IPS-20b (cell line): ENCODE results near the gene SCP2.

ENCODE experiments used
- H3K27ac ChIP-seq: one replicate; pipeline ENCODE4 v1.5.1; 2013; ENCODE audit warnings: low read length
- H3K27me3 ChIP-seq: 2 replicates; pipeline ENCODE4 v1.6.1; 2013; ENCODE audit warnings: mild to moderate bottlenecking, low read length, inconsistent platforms; ENCODE audit not compliant: insufficient read depth
- H3K36me3 ChIP-seq: 2 replicates; pipeline ENCODE4 v1.6.1; 2013; ENCODE audit warnings: low read depth, mild to moderate bottlenecking, inconsistent platforms, low read length, moderate library complexity; ENCODE audit not compliant: insufficient read depth
- H3K4me1 ChIP-seq: 2 replicates; pipeline ENCODE4 v1.6.1; 2013; ENCODE audit warnings: mild to moderate bottlenecking, control low read depth, inconsistent platforms, low read length, moderate library complexity; ENCODE audit not compliant: insufficient read depth
- H3K4me3 ChIP-seq: 2 replicates; pipeline ENCODE4 v1.5.1; 2013; ENCODE audit warnings: mild to moderate bottlenecking, low read length, inconsistent platforms
- H3K9ac ChIP-seq: 2 replicates; pipeline ENCODE4 v1.6.1; 2013; ENCODE audit warnings: low read depth, mild to moderate bottlenecking, inconsistent platforms, low read length, moderate library complexity
- H3K9me3 ChIP-seq: 2 replicates; pipeline ENCODE4 v1.6.1; 2013; ENCODE audit warnings: mild to moderate bottlenecking, low read depth, low read length, inconsistent platforms; ENCODE audit not compliant: insufficient read depth

The SCP2 gene

GRCh38 chr1:53063744-53064515, 136.9 kb downstream of the SCP2 start:
- no peaks in the 10 kb centered on the region; the same call in none of the 2 replicates for H3K4me1 ChIP-seq
- H3K4me3 ChIP-seq, result peak overlapping the region; percentile 64; the same call in 1 of the 2 replicates
- H3K27ac ChIP-seq, result no peak overlapping the region
- peaks cover 69% of the 10 kb centered on the region for H3K27me3 ChIP-seq
- no peaks in the 10 kb centered on the region for H3K9me3 ChIP-seq
- H3K36me3 ChIP-seq, result no peaks in the 10 kb centered on the region
- H3K9ac ChIP-seq, result no peak overlapping the region

DNA sequence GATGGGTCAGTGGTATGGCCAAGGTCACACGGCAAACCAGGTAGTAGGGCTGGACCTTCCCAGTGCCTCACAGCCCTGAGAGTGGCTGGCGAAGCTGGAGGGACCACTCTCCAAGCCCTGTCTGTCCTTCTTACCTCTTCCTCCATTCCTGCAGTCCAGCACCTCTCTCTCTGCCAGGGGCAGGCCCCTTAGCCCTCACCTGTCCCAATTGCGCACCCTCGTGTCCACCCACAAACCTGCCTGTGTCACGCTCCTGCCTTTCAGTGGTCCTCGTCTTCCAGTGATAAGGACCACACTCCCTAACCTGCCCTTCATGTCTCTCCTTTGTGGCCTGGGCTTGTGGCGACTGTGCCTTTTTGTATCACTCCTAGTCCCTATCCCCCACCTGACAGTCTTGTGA, 138.3 kb downstream of the SCP2 start:
- Histone ChIP-seq H3K9ac (no peak overlapping the region), H3K36me3 (no peaks in the 10 kb centered on the region), H3K4me3 (no peak overlapping the region), H3K27ac (no peak overlapping the region), H3K4me1 (no peaks in the 10 kb centered on the region; the same call in none of the 2 replicates), H3K9me3 (no peaks in the 10 kb centered on the region), H3K27me3 (peaks cover 54% of the 10 kb centered on the region)

GRCh38 chr1:53066488-53066887, 139.4 kb downstream of the SCP2 start:
- H3K4me3 ChIP-seq, result no peak overlapping the region
- H3K9me3 ChIP-seq, result no peaks in the 10 kb centered on the region
- H3K9ac ChIP-seq, result no peak overlapping the region
- H3K27me3 ChIP-seq, result peaks cover 43% of the 10 kb centered on the region
- H3K27ac ChIP-seq, result no peak overlapping the region
- H3K4me1 ChIP-seq, result no peaks in the 10 kb centered on the region; the same call in none of the 2 replicates
- H3K36me3 ChIP-seq, result no peaks in the 10 kb centered on the region

GRCh38 chr1:53066891-53067738, 140.0 kb downstream of the SCP2 start:
- Histone ChIP-seq H3K27me3 (peaks cover 37% of the 10 kb centered on the region), H3K9me3 (no peaks in the 10 kb centered on the region), H3K9ac (no peak overlapping the region), H3K4me1 (no peaks in the 10 kb centered on the region; the same call in 1 of the 2 replicates), H3K27ac (no peak overlapping the region), H3K36me3 (no peaks in the 10 kb centered on the region), H3K4me3 (no peak overlapping the region)

DNA sequence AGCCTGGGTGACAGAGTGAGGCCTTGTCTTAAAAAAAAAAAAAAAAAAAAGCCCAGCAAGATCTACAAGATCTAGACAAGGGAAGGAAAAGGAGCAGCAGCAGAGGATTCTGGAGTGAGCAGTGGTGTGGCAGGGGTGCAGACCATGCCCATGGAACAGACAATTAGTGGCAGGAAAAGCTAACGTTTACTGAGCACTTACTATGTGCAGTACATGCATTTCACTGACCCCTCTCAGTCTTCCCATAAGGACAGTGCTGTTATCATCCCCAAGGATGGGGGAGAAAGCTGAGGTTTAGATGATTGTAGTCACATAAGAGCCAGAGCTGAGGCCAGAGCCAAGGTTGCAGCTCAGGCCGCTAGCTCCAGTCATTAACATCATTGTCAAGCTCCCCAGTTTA, 140.8 kb downstream of the SCP2 start:
- H3K4me1 ChIP-seq, result no peaks in the 10 kb centered on the region; the same call in 1 of the 2 replicates
- no peaks in the 10 kb centered on the region for H3K36me3 ChIP-seq
- no peak overlapping the region for H3K9ac ChIP-seq
- H3K27me3 ChIP-seq, result peaks cover 30% of the 10 kb centered on the region
- no peak overlapping the region for H3K27ac ChIP-seq
- no peak overlapping the region for H3K4me3 ChIP-seq
- H3K9me3 ChIP-seq, result no peaks in the 10 kb centered on the region

GRCh38 chr1:53068314-53069099, 141.4 kb downstream of the SCP2 start:
- no peaks in the 10 kb centered on the region for H3K9me3 ChIP-seq
- H3K9ac ChIP-seq, result no peak overlapping the region
- peaks cover 23% of the 10 kb centered on the region for H3K27me3 ChIP-seq
- H3K4me1 ChIP-seq, result no peaks in the 10 kb centered on the region; the same call in 1 of the 2 replicates
- no peak overlapping the region for H3K4me3 ChIP-seq
- H3K36me3 ChIP-seq, result no peaks in the 10 kb centered on the region
- no peak overlapping the region for H3K27ac ChIP-seq

DNA sequence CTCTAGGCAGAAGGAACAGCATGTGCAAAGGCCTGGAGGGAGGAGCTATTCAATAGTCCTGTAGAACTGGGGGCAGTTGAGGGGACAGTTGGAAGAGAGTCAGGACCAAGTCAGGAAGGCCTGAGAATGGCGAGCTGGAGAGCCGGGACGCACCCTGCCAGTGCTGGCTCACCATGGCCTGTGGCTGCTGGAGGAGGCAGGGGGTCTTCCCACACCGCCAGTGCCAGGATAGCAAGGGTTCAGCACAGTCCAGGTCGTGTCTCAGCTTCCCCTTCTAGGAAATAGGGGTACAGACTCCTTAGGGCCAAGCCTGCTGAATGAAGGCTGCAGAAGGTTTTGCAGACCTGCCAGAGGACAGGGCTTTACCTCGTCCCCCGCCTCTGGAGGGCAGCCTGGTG, 142.2 kb downstream of the SCP2 start:
- no peak overlapping the region for H3K4me3 ChIP-seq
- no peak overlapping the region for H3K9ac ChIP-seq
- peaks cover 16% of the 10 kb centered on the region for H3K27me3 ChIP-seq
- no peaks in the 10 kb centered on the region for H3K9me3 ChIP-seq
- H3K27ac ChIP-seq, result no peak overlapping the region
- no peaks in the 10 kb centered on the region for H3K36me3 ChIP-seq
- H3K4me1 ChIP-seq, result no peaks in the 10 kb centered on the region

GRCh38 chr1:53069663-53070327, 142.7 kb downstream of the SCP2 start:
- H3K4me1 ChIP-seq, result no peaks in the 10 kb centered on the region
- H3K27ac ChIP-seq, result no peak overlapping the region
- H3K9me3 ChIP-seq, result no peaks in the 10 kb centered on the region
- H3K27me3 ChIP-seq, result peaks cover 10% of the 10 kb centered on the region
- no peaks in the 10 kb centered on the region for H3K36me3 ChIP-seq
- H3K4me3 ChIP-seq, result no peak overlapping the region
- H3K9ac ChIP-seq, result no peak overlapping the region

DNA sequence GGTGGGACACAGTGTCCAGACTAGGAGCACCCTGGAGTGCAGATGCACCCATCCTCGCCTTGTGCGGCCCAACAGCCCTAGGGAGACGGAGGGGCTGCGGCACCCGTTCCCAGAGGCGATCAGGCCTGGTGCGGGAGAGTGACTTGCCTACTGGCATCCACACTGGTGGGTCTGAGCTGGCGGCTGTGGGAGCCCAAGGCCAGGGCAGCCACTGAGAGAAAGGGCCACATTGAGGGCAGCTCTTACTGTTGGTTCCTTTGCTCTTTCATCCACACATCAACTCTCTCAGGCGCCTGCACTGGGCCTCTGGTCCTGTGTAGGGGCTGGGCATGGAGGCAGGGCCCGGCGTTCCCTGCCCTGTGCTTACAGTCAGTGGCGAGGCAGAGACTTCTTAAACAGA, 143.5 kb downstream of the SCP2 start:
- no peaks in the 10 kb centered on the region for H3K36me3 ChIP-seq
- H3K9ac ChIP-seq, result no peak overlapping the region
- H3K9me3 ChIP-seq, result no peaks in the 10 kb centered on the region
- H3K4me1 ChIP-seq, result no peaks in the 10 kb centered on the region
- no peak overlapping the region for H3K4me3 ChIP-seq
- no peak overlapping the region for H3K27ac ChIP-seq
- peaks cover 2% of the 10 kb centered on the region for H3K27me3 ChIP-seq

- H3K36me3 ChIP-seq, result no peaks in the 10 kb centered on the region
- H3K4me3 ChIP-seq, result no peak overlapping the region
- no peaks in the 10 kb centered on the region for H3K9me3 ChIP-seq
- H3K27ac ChIP-seq, result no peak overlapping the region
- H3K9ac ChIP-seq, result no peak overlapping the region
- no peaks in the 10 kb centered on the region for H3K27me3 ChIP-seq
- no peaks in the 10 kb centered on the region for H3K4me1 ChIP-seq
Measured at GRCh38 chr1:53071167-53071865, 144.2 kb downstream of the SCP2 start.
